Esophagus squamous epithelium (tissue), 4 donors: ENCODE data around the gene LYRM9.

ENCODE experiments used
- CTCF ChIP-seq, 6 experiments: fragments of 450-650 bp in 4 of 6; fragments of 200-600 bp in 2 of 6; sonication (generic) in 2 of 6; IDR thresholded peaks; one replicate each; pipeline ENCODE4 v1.5.1; 2016 to 2019; ENCODE audit warnings: antibody characterized with exemption in 6 of 6, mild to moderate bottlenecking in 4 of 6, moderate library complexity in 4 of 6
- POLR2A ChIP-seq, 4 donors: fragments of 450-650 bp; IDR thresholded peaks; one replicate each; pipeline ENCODE4 v1.6.1; 2017; ENCODE audit warnings: antibody characterized with exemption in 4 of 4, mild to moderate bottlenecking in 4 of 4, moderate library complexity in 3 of 4

GRCh38 chr17:27918498-27918897 is 25.3 kb upstream of the LYRM9 start:
- no peak for TF ChIP-seq POLR2A (IDR thresholded peaks at IDR 0.05)
- TF ChIP-seq CTCF (IDR thresholded peaks at IDR 0.05), result no peak
